ENCODE results near the gene EPHA2. TPM values are rescaled to one million over a fixed set of nuclear protein-coding genes. Genes with fewer than 3 reads are reported as not detected.
A peak's percentile ranks its signal among the peaks of the same experiment; 100 is the strongest.
"Not testable (repeated sequence)": the region's sequence is repeated elsewhere in the genome, so short reads cannot be mapped to it uniquely, and the experiment has no call there.

The EPHA2 gene
- total RNA-seq: 7.6 TPM
- long read RNA-seq, partial matches to known transcripts: 11 of 13 reads
- long read RNA-seq, other reads (novel, unspliced or antisense): 1 of 13 reads

GRCh38 chr1:16155537-16156410 lies at the start of gene EPHA2:
Gene EPHA2 (minus strand): TSS chr1:16156069. CDS start chr1:16155932, 137 bp downstream.
- ATAC-seq (peak; percentile 79), DNase-seq (peak; percentile 95)
- intact Hi-C loops (cut with micrococcal nuclease): loop anchor here (2.0 kb wide), 1 partner anchor 73 kb away; no protein-coding TSS in a partner anchor

DNA sequence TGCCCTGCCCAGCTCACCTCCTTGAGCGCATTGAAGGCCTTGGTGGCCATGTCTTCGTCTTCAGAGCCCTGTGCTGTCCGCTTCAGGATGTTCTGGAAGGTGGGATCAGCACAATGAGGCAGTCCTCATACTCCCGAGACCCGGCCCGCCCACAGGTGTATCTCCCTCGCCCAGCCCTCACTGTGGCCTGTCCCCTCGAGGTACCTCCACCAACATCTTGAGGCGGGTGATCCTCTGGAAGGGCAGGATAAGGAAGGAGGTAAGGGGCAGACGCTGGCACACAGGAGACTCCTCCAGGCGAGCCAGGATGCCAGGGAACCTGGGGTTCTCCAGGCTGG lies 49.4 kb upstream of the EPHA2 start:
- DNase-seq (no peak), ATAC-seq (no peak)
- intact Hi-C loops (cut with micrococcal nuclease): no loop called here

DNA sequence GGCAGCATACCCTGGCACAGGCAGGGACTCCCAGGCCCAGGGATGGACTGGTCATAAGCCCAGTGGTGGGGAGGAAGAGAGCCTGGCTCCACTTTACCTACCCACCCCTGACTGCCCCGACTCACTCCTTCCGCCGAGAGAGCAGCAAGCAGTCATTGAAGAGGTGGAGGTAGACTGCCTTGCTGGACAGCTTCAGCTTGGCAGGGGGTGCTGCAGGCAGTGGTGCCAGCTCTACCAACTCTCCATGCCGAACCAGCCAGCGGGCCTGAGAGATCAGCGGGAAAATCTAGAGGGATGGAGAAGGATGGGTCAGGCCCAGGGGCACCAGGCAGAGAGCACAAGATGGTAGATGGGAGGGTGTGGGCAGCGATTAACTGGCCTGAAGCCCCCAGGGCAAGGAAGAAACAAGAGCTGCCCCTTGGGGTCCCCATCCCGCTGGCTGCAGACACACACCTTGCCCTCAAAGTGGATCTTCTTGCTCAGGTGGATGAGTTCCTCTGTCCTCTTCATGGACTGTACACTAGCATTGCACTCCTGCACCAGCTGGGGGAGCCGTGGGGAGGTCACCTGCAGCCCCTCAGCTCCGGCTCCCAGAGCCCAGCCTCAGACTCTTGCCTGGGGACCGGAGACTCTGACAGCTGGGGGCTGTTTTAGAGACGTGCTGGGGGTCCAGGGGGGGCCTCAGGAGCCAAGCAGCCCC lies 48.9 kb upstream of the EPHA2 start:
- intact Hi-C loops (cut with micrococcal nuclease): no loop called here
- ATAC-seq (peak; percentile 9), DNase-seq (peak; percentile 67)

DNA sequence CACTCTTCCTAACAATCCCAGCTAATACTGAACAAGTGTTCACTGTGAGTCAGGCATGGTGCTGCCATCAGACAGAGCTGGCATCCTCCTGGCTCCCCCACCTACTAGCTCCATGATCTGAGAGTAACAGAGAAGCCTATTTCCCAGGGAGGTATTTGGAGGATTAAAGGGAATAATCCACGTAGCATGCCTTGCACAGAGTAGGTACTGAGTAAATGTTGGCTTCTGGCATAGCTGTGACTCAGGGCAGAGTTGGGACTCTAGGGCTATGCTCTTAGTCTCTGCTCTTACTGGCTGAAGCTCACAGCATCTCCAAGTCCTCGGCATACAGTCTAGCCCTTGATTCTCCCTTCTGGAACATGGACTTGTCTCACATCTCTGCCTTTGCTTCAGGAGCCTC lies 48.3 kb upstream of the EPHA2 start:
- no peak for ATAC-seq

GRCh38 chr1:16203550-16203949 lies 47.7 kb upstream of the EPHA2 start:
- intact Hi-C loops (cut with micrococcal nuclease): no loop called here
- ATAC-seq (no peak), DNase-seq (no peak)

More for the DNA sequence above, 48.3 kb upstream of the EPHA2 start:
- intact Hi-C loops (cut with micrococcal nuclease): no loop called here
- DNase-seq: no peak

- no peak for ATAC-seq
- DNase-seq: no peak
Measured at GRCh38 chr1:16202281-16203210, 46.7 kb upstream of the EPHA2 start.

DNA sequence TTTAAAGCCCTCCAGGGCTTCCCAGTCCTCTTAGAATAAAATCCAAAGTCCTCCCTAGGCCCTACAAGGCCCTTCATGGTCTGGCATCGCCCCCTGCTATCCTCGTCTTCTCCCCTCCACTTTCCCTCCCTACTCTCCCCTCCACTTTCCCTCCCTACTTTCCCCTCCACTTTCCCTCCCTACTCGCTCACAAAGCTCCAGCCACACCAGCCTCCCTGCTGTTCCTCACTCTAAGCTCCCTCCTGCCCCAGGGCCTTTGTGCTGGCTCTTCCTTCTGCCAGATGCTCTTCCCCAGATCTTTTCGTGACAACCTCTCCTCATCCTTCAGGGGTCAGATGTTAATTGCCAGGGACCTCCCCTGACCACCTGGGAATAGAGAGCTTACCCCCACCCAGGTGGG lies 43.8 kb upstream of the EPHA2 start:
- DNase-seq (no peak), ATAC-seq (no peak)
- intact Hi-C loops (cut with micrococcal nuclease): no loop called here

More at GRCh38 chr1:16202281-16203210, 46.7 kb upstream of the EPHA2 start:
- intact Hi-C loops (cut with micrococcal nuclease): no loop called here

- intact Hi-C loops (cut with micrococcal nuclease): no loop called here
- no peak for ATAC-seq
- DNase-seq: no peak
Measured at GRCh38 chr1:16199157-16199501, 43.3 kb upstream of the EPHA2 start.

GRCh38 chr1:16198444-16199156 lies 42.7 kb upstream of the EPHA2 start:
- intact Hi-C loops (cut with micrococcal nuclease): no loop called here
- ATAC-seq (no peak), DNase-seq (no peak)

DNA sequence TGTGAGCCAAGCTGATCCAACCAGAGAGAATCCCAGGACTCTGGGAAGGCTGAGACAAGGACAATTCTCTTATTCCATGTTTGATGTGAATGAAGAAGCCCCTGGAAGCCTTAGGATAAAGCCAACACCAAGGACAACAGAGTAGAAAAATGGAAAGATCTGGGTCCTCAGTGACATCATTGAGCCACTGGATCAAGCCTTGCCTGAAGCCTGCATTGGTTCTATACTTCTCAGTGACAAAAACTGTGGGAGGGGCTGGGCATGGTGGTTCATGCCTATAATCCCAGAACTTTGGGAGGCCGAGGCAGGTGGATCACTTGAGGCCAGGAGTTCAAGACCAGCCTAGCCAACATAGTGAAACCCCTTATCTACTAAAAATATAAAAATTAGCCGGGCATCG lies 41.0 kb upstream of the EPHA2 start:
- intact Hi-C loops (cut with micrococcal nuclease): no loop called here
- ATAC-seq (no peak), DNase-seq (peak; percentile 6)

DNA sequence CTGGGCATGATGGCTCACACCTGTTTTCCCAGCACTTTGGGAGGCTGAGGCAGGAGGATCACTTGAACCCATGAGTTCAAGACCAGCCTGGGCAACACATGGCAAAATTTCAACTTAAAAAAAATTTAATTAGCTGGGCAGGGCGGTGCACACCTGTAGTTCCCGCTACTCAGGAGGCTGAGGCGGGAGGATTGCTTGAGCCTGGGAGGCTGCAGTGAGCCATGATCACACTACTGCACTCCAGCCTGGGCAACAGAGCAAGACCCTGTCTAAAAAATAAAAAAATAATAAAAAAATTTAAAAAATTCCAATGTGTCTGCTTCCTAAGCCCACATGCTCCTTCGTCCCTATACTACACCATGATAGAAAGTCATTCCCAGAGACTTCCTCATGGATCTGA lies 40.3 kb upstream of the EPHA2 start:
- intact Hi-C loops (cut with micrococcal nuclease); DNase-seq; ATAC-seq: not testable (repeated sequence)

DNA sequence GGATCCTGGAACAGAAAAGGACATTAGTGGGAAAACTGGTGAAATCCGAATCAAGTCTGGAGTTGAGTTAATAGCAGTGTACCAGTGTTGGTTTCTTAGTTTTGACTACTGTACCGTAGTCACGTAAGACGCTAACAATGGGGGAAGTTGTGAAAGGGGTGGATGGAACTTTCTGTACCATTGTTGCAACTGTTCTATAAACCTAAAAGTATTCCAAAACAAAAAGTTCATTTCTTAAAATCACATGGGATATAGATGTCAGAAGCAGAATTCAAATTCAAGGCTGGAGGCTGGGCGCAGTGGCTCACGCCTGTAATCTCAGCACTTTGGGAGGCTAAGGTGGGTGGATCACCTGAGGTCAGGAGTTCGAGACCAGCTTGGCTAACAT lies 39.6 kb upstream of the EPHA2 start:
- intact Hi-C loops (cut with micrococcal nuclease): no loop called here
- ATAC-seq: no peak
- no peak for DNase-seq

DNA sequence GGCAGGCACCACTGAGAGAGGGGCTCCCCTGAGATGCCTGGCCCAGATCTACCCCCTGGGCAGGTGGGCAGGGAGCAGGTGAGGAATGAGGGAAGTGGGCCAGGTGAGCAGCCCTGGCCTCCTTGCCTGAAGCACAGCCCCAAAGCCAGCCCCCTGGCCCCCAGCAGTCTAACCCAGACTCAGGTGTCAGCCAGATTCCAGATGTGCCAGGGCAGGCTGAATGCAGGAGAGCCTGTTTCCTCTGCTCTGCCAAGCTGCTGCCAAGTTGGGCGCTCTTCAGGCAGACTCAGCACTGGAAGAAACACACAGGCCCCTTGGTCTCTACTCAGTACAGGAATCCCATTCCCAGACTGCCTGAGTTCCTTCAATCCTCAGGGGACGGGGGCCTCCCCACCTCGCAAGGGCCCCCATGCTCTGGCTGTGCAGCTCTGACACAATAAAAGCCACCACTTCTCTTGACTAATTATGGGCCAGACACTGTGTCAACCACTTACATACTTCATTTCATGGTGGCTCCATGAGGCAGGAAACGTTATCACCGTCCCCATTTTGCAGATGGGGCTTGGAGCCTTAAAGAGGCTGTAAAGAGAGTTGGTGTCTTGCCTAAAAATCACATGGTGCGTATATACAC lies 36.2 kb upstream of the EPHA2 start:
- intact Hi-C loops (cut with micrococcal nuclease): no loop called here
- DNase-seq (no peak), ATAC-seq (no peak)

- ATAC-seq: no peak
- intact Hi-C loops (cut with micrococcal nuclease): no loop called here
- DNase-seq: peak; percentile 61
Measured at GRCh38 chr1:16191309-16191708, 35.4 kb upstream of the EPHA2 start.

GRCh38 chr1:16189921-16190621 lies 34.2 kb upstream of the EPHA2 start:
- ATAC-seq (no peak), DNase-seq (no peak)
- intact Hi-C loops (cut with micrococcal nuclease): no loop called here

DNA sequence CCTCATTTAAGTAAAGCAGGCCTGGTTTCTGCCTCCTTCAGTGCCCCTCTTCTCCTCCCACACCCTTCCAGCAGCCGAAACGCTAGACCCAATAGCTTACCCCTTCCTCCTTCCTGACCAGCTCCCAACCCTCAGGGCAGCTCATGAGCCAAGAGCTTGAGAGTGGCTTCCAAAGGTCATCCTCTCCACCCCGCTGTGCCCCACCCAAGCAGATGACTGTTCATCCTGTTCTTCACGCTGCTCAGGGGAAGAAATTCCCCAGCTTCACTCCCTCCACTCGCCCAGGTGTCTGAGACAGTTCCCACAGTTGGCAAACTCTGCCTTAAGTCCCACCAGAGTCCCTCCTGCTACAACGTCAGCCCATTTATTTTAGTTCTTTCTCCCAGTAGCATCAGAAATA lies 33.1 kb upstream of the EPHA2 start:
- ATAC-seq (peak; percentile 47), DNase-seq (no peak)
- intact Hi-C loops (cut with micrococcal nuclease): no loop called here

DNA sequence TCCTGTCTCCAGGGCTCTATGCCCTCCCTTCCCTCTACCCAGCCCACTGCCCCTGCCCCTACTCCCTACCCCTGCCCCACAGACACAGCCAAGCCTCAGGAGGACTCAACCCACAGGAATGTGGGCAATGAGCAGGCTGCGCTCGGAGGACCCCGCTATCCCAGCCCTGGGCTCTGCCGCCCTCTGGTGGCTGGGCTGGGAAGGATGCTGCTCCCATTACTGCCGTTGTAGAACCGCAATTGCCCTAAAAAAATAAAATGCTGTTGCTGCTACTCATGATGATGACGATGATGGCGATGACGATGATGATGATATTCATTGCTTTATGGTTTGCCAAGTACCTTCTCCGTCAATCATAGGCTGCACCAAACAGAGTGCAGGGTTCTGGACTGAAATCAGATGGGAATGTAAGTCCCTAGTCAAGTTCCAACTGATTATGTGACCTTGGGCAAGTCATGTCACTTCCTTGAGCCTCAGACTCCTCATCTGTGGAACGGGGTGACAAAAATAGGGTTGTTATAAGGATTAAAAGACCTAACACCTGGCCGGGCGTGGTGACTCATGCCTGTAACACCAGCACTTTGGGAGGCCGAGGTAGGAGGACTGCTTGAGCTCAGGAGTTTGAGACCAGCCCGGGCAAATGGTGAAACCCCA lies 32.0 kb upstream of the EPHA2 start:
- peak; percentile 89 for DNase-seq
- peak; percentile 82 for ATAC-seq

More for the DNA sequence above, 32.0 kb upstream of the EPHA2 start:
- intact Hi-C loops (cut with micrococcal nuclease): loop anchor here (2.0 kb wide), 1 partner anchor 109 kb away; no protein-coding TSS in a partner anchor

All from left ventricle myocardium superior (tissue), 1 donor.